ENCODE data around the gene SNAPC2.

GRCh38 chr19:7969555-7969939 lies 49.4 kb downstream of the SNAPC2 start:
- no peak for TF ChIP-seq CTCF (IDR thresholded peaks at IDR 0.05)
- TF ChIP-seq POLR2A (IDR thresholded peaks at IDR 0.05) = no peak

Data from thyroid gland (tissue), 4 donors.